Effector memory CD4-positive, alpha-beta T cell (primary cell): ENCODE data around the gene LRRC56.

Experiments used
- DNase-seq, 3 donors: peaks; one replicate each; pipeline ENCODE4 v3.0.0-alpha.2; 2020
- H3K27ac ChIP-seq: 2 replicates; pipeline ENCODE4 v1.7.0; 2013; ENCODE audit warnings: mild to moderate bottlenecking, low read length, moderate library complexity; ENCODE audit not compliant: insufficient read depth, poor library complexity, severe bottlenecking
- H3K27me3 ChIP-seq: replicated peaks from 2 replicates; pipeline ENCODE4 v1.7.0; 2013; ENCODE audit warnings: mild to moderate bottlenecking, low read length; ENCODE audit not compliant: insufficient read depth, control insufficient read depth, poor library complexity, severe bottlenecking
- H3K36me3 ChIP-seq: 2 replicates; pipeline ENCODE4 v1.7.0; 2013; ENCODE audit warnings: mild to moderate bottlenecking, low read length, moderate library complexity; ENCODE audit not compliant: control insufficient read depth, insufficient read depth
- H3K4me1 ChIP-seq: 2 replicates; pipeline ENCODE4 v1.7.0; 2013; ENCODE audit warnings: low read length, mild to moderate bottlenecking; ENCODE audit not compliant: control insufficient read depth, insufficient read depth, poor library complexity, severe bottlenecking
- H3K4me3 ChIP-seq: 2 replicates; pipeline ENCODE4 v1.7.0; 2013; ENCODE audit warnings: low read length, low read depth, mild to moderate bottlenecking; ENCODE audit not compliant: insufficient read depth, poor library complexity, severe bottlenecking
- H3K9me3 ChIP-seq: 2 replicates; pipeline ENCODE4 v1.7.0; 2013; ENCODE audit warnings: mild to moderate bottlenecking, low read length, moderate library complexity; ENCODE audit not compliant: control insufficient read depth

LRRC56 gene

DNA sequence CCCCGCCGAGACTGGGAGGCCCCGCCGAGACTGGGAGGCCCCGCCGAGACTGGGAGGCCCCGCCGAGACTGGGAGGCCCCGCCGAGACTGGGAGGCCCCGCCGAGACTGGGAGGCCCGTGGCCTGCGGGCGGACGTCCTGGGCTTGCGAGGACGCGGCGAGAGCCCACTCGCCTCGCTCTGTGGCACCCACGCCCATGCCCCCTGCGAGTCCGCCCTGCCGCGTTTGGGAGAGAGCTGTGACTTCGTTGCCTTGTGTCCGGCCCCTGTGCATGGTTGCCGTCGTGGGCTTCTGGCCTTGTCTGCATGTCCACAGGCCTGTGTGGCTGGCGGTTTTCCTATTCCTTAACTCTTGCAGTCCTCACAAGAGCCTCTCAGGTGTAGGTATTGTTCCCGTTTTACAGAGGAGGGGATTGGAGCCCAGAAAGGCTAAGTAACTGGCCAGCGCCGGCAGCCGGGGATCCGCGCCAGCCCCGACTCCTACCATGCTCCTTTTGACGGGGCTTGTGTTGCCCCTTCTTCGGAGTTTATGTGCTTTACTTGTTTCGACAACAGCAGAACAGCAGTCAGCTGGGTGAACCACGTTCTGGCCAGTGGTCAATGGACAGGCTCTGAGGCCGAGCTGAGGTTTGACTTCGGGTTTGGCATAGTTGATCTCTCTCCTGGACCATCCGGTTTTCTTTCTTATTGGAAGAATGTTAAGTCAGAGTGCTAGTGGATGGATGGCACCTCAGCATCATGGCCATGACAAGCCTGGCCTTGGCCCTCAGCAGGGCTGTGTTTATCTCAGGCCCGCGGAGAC lies 39.7 kb downstream of the LRRC56 start:
- DNase-seq = no peak
- Histone ChIP-seq H3K36me3 (peaks cover 5% of the 10 kb centered on the region), H3K27ac (peak overlapping the region; percentile 92), H3K4me1 (peaks cover 50% of the 10 kb centered on the region), H3K4me3 (peak overlapping the region; percentile 50), H3K27me3 (no peaks in the 10 kb centered on the region), H3K9me3 (no peaks in the 10 kb centered on the region)

DNA sequence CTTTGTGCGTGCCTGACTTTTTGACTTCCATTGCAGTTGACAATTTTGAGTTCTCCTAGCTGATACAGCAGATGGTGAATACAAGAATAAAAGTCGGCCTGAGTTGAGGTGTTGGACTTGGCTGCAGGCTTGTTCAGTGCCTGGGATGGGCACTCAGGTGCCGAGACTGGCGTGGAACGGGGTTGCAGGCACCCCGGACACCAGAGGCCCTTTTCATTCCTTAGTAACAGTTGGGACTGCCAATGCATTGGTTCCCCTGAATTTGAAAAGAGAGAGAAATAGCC lies 40.2 kb downstream of the LRRC56 start:
- no peak overlapping the region for H3K27ac ChIP-seq
- peak overlapping the region; percentile 50 for H3K4me3 ChIP-seq
- H3K36me3 ChIP-seq = peaks cover 7% of the 10 kb centered on the region
- no peaks in the 10 kb centered on the region for H3K27me3 ChIP-seq
- no peak for DNase-seq
- H3K4me1 ChIP-seq = peaks cover 50% of the 10 kb centered on the region
- no peaks in the 10 kb centered on the region for H3K9me3 ChIP-seq

GRCh38 chr11:578276-579035 lies 41.1 kb downstream of the LRRC56 start:
- peaks cover 14% of the 10 kb centered on the region for H3K36me3 ChIP-seq
- H3K4me3 ChIP-seq = no peak overlapping the region
- DNase-seq = no peak
- no peak overlapping the region for H3K27ac ChIP-seq
- H3K27me3 ChIP-seq = no peaks in the 10 kb centered on the region
- H3K4me1 ChIP-seq = peaks cover 50% of the 10 kb centered on the region
- H3K9me3 ChIP-seq = no peaks in the 10 kb centered on the region

DNA sequence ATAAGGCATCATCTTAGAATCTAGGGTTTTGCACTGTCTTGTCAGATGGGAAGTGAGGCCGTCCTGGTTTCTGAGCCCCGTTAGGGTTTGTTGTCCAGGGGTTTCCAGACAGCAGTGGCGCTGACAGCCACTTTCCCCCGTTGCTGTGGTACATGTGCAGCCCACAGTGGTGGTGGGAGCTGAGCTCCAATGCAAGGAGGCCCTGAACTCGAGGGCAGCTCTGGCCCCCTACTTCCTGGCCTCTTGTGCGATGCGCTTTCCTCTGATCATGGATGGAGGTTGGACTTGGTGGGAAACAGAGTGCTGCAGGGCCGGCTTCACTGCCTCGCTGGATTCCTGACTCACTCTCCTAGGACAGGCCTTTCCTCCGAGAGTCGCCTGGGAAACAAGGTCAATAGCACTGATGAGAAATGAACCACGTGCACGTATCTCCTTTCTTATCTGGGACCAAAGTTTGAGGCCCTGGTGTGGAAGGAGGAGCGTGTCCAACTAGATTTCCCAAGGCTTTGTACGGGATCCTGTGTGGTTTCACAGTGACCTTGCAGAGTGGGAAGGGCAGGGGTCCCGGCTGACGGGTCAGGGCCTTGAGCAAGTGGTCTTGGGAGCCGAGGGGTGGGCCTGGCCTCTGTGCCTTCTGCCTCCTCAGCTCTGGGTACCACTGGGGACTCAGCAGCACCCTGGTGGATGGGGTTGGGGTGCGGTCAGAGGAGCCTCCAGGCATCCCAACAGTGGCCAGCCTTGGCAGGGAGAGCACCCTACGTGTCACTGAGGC lies 42.7 kb downstream of the LRRC56 start:
- no peak overlapping the region for H3K27ac ChIP-seq
- no peak overlapping the region for H3K4me3 ChIP-seq
- H3K9me3 ChIP-seq = no peaks in the 10 kb centered on the region
- no peak for DNase-seq
- H3K27me3 ChIP-seq = no peaks in the 10 kb centered on the region
- peaks cover 25% of the 10 kb centered on the region for H3K36me3 ChIP-seq
- peaks cover 41% of the 10 kb centered on the region for H3K4me1 ChIP-seq

- DNase-seq = no peak
- Histone ChIP-seq H3K4me3 (no peak overlapping the region), H3K36me3 (peaks cover 27% of the 10 kb centered on the region)
Observed at GRCh38 chr11:581342-581741, 44.0 kb downstream of the LRRC56 start.

DNA sequence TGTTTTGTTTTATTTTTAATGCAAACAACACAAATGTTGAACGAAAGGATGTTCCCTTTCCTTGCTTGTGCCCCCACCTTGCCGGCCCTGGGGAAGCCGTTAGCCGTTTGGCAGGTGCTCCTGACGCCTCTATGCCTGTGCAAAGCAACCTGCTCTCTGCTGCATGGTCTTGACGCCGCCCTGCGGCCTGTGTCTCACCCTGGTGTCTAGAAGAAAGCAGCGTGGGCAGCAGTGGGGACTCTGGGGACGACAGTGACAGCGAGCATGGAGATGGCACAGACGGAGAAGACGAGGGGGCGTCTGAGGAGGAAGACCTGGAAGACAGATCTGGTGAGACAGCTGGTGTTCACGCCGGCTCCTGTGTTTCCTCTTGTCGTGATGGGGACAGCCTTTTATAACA lies 44.4 kb downstream of the LRRC56 start:
- DNase-seq = no peak
- H3K9me3 ChIP-seq = no peaks in the 10 kb centered on the region
- peaks cover 37% of the 10 kb centered on the region for H3K4me1 ChIP-seq
- H3K36me3 ChIP-seq = peaks cover 31% of the 10 kb centered on the region
- no peak overlapping the region for H3K4me3 ChIP-seq
- H3K27ac ChIP-seq = no peak overlapping the region
- no peaks in the 10 kb centered on the region for H3K27me3 ChIP-seq

More at GRCh38 chr11:581342-581741, 44.0 kb downstream of the LRRC56 start:
- no peaks in the 10 kb centered on the region for H3K9me3 ChIP-seq
- H3K27ac ChIP-seq = no peak overlapping the region
- peaks cover 35% of the 10 kb centered on the region for H3K4me1 ChIP-seq
- H3K27me3 ChIP-seq = no peaks in the 10 kb centered on the region

- no peak overlapping the region for H3K4me3 ChIP-seq
- no peak overlapping the region for H3K27ac ChIP-seq
- no peak for DNase-seq
- peaks cover 28% of the 10 kb centered on the region for H3K4me1 ChIP-seq
- H3K9me3 ChIP-seq = no peaks in the 10 kb centered on the region
- H3K36me3 ChIP-seq = peaks cover 44% of the 10 kb centered on the region
- no peaks in the 10 kb centered on the region for H3K27me3 ChIP-seq
Observed at GRCh38 chr11:584287-584686, 47.0 kb downstream of the LRRC56 start.

DNA sequence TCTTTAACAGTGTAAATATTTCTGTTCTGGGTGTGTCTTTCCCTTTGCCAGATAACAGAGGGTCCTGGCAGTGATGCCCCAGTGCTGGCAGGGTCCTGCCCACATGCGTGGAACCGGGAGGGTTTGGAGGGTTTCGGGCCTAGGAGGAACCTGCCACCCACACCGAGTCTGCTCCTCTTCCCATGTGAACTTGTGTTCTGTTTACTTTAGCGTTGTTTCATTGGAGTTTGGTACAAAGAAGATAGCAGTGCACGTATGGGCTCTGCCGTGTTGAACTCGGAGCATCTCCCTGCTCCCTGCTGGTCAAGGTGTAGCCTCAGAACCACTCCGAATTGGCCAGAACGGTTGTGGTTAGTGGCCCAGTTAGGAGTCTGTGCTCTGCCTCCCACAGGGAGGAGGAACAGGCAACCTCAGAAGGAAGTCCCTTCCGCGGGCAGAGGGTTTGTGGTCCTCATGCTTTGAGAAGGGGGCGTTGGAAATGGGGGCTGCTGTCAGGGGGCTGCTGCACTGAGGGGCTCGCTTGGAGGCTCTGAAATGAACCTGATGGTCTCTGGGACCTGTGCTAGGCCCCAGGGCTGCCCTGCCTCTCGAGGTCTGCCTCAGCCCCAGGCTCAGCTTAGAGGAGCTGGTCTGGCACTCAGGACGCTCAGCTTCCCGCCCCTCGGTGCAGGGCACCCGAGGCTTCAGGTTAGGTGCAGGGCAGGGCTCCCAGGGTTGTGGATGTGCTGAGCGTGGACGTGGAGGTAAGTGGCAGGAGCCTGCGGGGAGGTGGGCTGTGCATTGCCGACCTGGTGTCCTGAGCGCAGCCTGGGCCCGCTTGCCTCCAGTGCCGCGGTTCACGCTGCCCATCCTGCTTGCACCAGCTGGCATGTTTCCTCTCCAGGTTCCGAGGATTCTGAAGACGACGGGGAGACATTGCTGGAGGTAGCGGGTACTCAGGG lies 49.3 kb downstream of the LRRC56 start:
- Histone ChIP-seq H3K9me3 (no peaks in the 10 kb centered on the region), H3K27ac (peak overlapping the region; percentile 23), H3K36me3 (peaks cover 63% of the 10 kb centered on the region)

DNA sequence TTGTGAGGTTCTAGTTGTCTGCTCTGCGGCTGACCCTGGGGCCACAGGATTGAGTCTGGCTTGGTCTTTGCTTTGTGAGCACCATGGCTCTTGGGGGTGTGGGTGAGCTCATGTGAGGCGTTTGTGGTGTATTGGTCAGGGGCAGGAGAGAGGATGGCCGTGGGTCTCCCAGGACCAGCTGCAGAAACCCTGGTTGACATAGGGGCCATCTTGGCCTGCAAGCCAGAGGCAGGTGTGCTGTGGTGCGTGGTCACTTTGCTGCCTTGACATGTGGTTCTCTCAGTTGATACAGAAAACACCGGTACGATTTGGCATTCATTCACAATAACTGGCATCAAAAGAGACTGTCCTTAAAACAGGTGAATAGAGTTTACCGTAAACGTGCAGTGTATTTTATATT lies 50.2 kb downstream of the LRRC56 start:
- no peaks in the 10 kb centered on the region for H3K27me3 ChIP-seq
- H3K4me3 ChIP-seq = no peak overlapping the region
- no peak for DNase-seq
- H3K27ac ChIP-seq = peak overlapping the region; percentile 67
- H3K9me3 ChIP-seq = no peaks in the 10 kb centered on the region
- peaks cover 15% of the 10 kb centered on the region for H3K4me1 ChIP-seq
- peaks cover 64% of the 10 kb centered on the region for H3K36me3 ChIP-seq

More for the DNA sequence above, 49.3 kb downstream of the LRRC56 start:
- no peak for DNase-seq
- Histone ChIP-seq H3K27me3 (no peaks in the 10 kb centered on the region), H3K4me1 (peaks cover 15% of the 10 kb centered on the region), H3K4me3 (no peak overlapping the region)
